AG10803 (cell line): ENCODE measurements around the gene DCPS.
"Not testable (repeated sequence)": the region's sequence is repeated elsewhere in the genome, so short reads cannot be mapped to it uniquely, and the experiment has no call there.

Source experiments
- DNase-seq: peaks from one replicate; pipeline ENCODE4 v3.0.0; 2010; ENCODE audit warnings: low read depth
- H3K4me3 ChIP-seq: 2 replicates; pipeline ENCODE4 v1.5.1; 2011; ENCODE audit warnings: mild to moderate bottlenecking, low read length, control low read depth
- CTCF ChIP-seq: conservative IDR thresholded peaks from 2 replicates; pipeline ENCODE4 v1.5.1; 2011; ENCODE audit warnings: mild to moderate bottlenecking, low read length, control low read depth, inconsistent platforms

DCPS gene

GRCh38 chr11:126361400-126361799, 57.5 kb downstream of the DCPS start:
- TF ChIP-seq CTCF = no peak
- H3K4me3 ChIP-seq = no peak overlapping the region
- DNase-seq = no peak

GRCh38 chr11:126362879-126363655, 59.2 kb downstream of the DCPS start:
- H3K4me3 ChIP-seq = no peak overlapping the region
- TF ChIP-seq CTCF = no peak
- DNase-seq = no peak

DNA sequence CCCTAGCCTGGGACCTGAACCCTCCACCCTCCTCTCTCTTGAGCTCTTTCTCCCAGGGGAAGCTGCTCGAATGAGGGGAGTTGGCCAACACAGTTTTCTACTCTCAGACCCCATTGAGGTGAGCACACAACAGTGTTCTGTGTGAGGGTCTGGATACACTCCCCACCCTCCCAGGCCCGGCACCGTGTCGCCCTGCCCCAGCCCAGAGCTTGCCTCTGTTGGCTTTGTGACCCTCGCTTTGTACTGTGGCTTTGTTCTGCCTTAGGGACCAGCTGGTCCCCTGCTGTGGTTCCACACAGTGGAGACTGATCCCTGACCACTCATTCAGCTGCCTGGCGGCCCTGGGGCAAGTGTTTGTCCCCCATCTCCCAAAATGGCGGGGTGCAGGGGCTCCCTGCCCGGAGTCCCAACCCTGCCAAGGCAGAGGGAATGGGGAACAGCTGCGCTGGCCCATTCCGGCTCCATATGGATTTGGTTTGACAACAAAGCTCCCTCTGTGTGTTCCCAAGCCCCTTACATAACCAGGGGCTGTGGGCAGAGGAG, 59.9 kb downstream of the DCPS start:
- DNase-seq = no peak
- no peak overlapping the region for H3K4me3 ChIP-seq
- TF ChIP-seq CTCF = no peak

DNA sequence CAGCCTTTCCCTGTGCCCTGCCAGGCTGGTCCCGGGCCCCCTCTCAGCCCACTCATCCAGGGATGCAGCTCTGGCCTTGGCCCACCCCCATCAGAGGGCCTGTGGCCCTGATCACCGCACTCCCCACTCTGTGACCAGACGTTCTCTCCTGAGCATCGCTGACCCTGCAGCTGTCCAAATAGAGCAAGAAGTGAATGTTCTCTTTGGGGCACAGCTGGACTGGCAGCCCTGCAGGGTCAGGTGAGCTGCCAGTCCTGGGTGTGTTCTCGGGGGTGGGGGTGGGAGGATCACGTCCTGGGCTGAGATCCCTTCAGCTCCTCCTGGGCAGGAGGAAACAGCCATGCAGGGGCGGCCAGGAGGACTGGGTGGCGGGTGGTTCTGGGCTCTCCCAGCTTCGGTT, 60.9 kb downstream of the DCPS start:
- not testable (repeated sequence) for H3K4me3 ChIP-seq, DNase-seq

DNA sequence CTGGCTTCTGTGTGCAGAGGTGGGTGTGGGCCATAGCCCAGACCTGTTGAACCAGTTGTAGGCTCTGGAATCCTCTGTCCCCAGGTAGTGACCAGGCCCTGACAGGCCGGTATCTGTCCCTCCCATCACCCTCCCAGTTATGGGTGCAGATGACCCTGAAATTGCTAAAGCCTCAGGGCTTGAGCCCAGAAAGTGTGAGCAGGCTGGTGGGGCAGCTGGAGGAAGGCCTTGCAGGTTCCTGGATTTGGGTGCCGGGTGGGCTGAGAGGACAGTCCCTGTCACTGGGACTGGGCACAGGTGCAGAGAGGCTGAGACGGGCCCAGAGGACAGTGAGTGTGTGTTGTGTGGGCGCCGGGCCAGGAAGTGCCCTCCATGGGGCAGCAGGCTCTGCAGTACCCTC, 61.6 kb downstream of the DCPS start:
- not testable (repeated sequence) for H3K4me3 ChIP-seq, DNase-seq

- no peak for DNase-seq
- TF ChIP-seq CTCF = no peak
- no peak overlapping the region for H3K4me3 ChIP-seq
Observed at GRCh38 chr11:126366064-126366822, 62.4 kb downstream of the DCPS start.

DNA sequence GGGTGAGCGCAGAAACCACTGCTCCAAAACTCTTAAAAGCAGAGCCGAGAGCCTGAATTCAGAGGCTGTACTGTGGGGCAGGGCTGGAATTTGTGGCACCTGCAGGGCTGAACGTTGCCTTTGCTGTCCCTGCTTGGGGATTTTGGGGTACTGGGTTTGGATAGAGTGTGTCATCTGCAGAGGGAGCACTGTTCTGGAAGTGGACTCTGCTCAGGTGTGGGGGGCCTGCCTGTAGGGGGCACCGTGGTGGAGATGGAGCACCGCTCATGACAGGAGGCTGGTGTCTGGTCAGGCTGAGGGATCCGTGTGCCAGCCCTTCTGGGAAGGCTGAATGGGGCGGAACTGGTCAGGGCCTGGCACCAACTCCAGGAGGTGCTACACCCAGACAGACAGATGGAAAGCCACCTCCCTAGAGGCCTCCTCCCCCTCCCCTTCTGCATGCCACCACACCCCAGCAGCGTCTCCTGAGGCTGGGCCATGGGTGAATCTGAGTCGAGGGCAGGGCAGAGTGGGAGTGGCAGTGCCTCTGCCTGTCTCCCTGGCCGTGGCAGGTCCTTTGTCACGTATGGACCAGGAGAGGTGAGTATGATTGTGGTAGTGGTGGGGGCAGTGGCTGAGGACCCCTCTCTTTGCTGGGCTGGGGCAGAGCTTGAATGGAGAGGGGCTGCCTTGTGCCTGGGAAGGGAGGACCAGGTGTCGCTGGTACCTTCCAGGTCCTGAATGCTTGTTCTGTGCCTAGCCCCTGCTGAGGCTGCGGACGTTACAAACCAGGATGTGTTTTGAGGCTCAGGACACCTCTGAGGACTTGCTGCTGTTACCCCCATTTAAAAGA, 63.2 kb downstream of the DCPS start:
- DNase-seq, H3K4me3 ChIP-seq: not testable (repeated sequence)

DNA sequence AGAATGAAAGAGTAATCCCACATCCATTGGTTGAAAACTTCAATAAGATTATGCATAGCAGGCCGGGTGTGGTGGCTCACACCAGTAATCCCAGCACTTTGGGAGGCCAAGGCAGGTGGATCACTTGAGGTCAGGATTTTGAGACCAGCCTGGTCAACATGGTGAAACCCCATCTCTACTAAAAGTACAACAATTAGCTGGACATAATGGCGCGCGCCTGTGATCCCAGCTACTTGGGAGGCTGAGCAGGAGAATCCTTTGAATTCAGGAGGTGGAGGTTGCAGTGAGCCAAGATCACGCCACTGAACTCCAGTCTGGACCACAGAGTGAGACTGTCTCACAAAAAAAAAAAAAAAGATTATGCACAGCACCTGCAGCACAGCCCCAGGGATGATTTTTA, 63.9 kb downstream of the DCPS start:
- not testable (repeated sequence) for H3K4me3 ChIP-seq, DNase-seq

DNA sequence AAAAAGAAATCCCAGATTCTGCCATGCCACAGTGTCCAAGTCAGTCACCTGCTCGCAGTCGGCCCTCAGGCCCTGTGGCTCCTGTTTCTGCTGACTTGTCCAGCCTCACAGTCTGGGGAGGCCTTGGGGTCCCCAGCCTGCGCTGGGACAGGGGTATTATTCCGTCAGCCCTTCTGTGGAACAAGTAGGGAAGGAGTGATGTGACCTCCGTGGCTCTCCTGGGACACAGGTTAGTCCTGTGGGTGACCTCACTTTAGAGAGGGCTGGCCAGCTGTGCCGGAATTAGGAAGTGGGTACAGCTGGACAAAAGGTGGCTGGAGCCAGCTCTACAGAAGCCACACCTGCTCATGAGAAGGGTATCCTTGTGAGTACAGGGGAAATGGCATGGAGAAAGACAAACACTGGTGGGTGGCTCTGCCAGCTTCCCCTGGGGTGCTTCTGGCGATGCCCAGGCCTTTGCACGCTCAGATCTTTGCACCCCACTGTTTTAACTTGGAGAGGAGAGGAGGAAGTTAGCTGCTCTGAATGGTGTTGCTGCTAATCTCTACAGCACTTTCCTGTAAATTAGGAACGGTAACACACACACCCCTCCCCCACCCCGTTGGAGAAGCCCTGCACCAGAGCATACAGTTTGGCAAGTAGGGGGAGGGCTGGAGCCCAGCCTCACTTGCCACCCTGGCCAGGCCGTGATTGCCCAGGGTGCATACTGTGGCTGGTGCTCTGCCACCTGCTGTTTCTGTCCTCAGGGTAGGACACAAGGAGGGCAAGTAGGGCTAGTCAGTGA, 64.7 kb downstream of the DCPS start:
- not testable (repeated sequence) for H3K4me3 ChIP-seq, DNase-seq
